Ishikawa (cell line): ENCODE results near the gene COMMD1.

Experiments used
- CEBPB ChIP-seq: IDR thresholded peaks from 2 replicates; pipeline ENCODE4 v1.6.1; 2012
- CREB1 ChIP-seq: IDR thresholded peaks from 2 replicates; pipeline ENCODE4 v1.6.1; 2012; ENCODE audit warnings: low read depth
- EGR1 ChIP-seq: IDR thresholded peaks from 2 replicates; pipeline ENCODE4 v1.6.1; 2012
- EP300 ChIP-seq: IDR thresholded peaks from 2 replicates; pipeline ENCODE4 v1.6.1; 2012; ENCODE audit warnings: borderline replicate concordance
- FOXM1 ChIP-seq: IDR thresholded peaks from 2 replicates; pipeline ENCODE4 v1.6.1; 2012; ENCODE audit warnings: low read depth, borderline replicate concordance
- MAX ChIP-seq: IDR thresholded peaks from 2 replicates; pipeline ENCODE4 v1.6.1; 2012
- NFIC ChIP-seq: IDR thresholded peaks from 2 replicates; pipeline ENCODE4 v1.6.1; 2012
- RAD21 ChIP-seq: IDR thresholded peaks from 2 replicates; pipeline ENCODE4 v1.6.1; 2012; ENCODE audit warnings: low read depth
- REST ChIP-seq: IDR thresholded peaks from 2 replicates; pipeline ENCODE4 v1.6.1; 2012; ENCODE audit warnings: low read depth, mild to moderate bottlenecking
- TAF1 ChIP-seq: IDR thresholded peaks from 2 replicates; pipeline ENCODE4 v1.6.1; 2012; ENCODE audit warnings: low read depth, mild to moderate bottlenecking
- TCF12 ChIP-seq: IDR thresholded peaks from 2 replicates; pipeline ENCODE4 v1.6.1; 2012; ENCODE audit warnings: low read depth
- TEAD4 ChIP-seq: IDR thresholded peaks from 2 replicates; pipeline ENCODE4 v1.6.1; 2012
- USF1 ChIP-seq: IDR thresholded peaks from 2 replicates; pipeline ENCODE4 v1.6.1; 2012
- YY1 ChIP-seq: IDR thresholded peaks from 2 replicates; pipeline ENCODE4 v1.6.1; 2012; ENCODE audit warnings: low read depth
- ZBTB7A ChIP-seq: IDR thresholded peaks from 2 replicates; pipeline ENCODE4 v1.6.1; 2012; ENCODE audit warnings: low read depth

Gene COMMD1

GRCh38 chr2:61995515-61995914 lies 90.0 kb downstream of the COMMD1 start:
- TF ChIP-seq FOXM1 (no peak), ZBTB7A (no peak), EP300 (no peak), NFIC (no peak), EGR1 (no peak), CEBPB (no peak), TCF12 (no peak), YY1 (no peak), REST (no peak), CREB1 (no peak), USF1 (no peak), MAX (no peak), TEAD4 (no peak), RAD21 (no peak), TAF1 (no peak)

- TF ChIP-seq TCF12 (no peak), CREB1 (no peak), YY1 (no peak), TAF1 (no peak), MAX (no peak), NFIC (no peak)
These were observed 93.0 kb downstream of the COMMD1 start for GRCh38 chr2:61998426-61998825.

- TF ChIP-seq USF1 (no peak), MAX (no peak), RAD21 (no peak), CREB1 (no peak), EGR1 (no peak), TEAD4 (no peak), ZBTB7A (no peak), TCF12 (no peak), NFIC (no peak), FOXM1 (no peak), YY1 (no peak), EP300 (no peak), CEBPB (no peak), TAF1 (no peak), REST (no peak)
These were observed 95.1 kb downstream of the COMMD1 start for GRCh38 chr2:62000538-62000937.

GRCh38 chr2:62001431-62001830 lies 96.0 kb downstream of the COMMD1 start:
- TF ChIP-seq TCF12, result no peak
- no peak for TF ChIP-seq EP300
- TF ChIP-seq MAX, result no peak
- no peak for TF ChIP-seq NFIC
- TF ChIP-seq REST, result no peak
- no peak for TF ChIP-seq CREB1
- no peak for TF ChIP-seq ZBTB7A
- no peak for TF ChIP-seq TEAD4
